ENCODE data around the gene DDX23. TPM values are rescaled to one million over a fixed set of nuclear protein-coding genes. Genes with fewer than 3 reads are reported as not detected.

DDX23 gene
- total and polyA plus RNA-seq, 2 of the 4 experiments (the other 2 are of a cell fraction) = 61.8 to 81.9 TPM

DNA sequence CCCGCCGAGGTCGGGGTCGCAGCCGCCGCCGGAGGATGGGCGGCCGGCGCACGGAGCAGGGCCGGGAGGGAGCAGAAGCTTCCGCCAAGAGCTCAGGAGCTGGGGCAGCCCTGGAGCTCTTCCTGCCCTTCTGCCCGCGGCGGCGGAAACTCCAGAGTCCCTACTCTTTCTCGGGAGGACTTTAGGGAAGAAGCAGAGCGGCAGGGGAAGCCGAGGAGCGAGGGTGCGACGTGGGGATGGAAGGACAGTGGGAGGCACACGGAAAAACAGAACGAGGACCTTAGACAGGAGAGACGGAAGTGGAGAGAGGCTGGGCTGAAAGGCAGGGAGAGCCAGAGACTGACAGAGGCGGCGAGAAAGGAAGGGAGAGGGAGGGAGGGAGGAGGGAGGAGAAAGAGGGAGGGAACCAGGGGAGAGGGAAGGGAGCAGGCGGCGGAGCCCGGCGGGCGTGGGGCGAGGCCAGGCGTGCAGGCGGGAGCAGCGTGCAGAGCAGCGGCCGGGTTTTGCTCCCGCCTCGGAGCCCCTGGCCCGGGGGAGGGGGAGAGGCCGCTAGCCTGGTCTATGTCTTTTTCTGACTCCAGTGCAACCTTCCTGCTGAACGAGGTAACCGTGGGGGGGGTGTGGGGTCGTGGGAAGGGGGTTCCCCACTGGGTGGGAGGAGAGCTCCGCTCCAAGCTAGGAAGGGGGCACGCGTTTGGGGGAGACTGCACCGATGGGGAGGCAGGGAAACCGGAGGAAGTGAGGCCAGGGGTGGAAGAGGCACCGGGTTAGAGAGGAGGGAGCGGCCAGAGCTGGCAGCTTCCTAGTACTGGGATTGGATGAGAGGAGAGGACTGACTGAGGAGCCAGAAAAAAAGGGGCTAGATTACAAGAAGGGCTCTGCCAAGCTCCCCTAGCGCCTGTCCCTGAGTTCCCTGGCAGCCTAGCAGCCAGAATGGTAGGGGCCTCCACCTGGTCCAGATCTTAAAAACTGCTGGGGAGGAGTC lies 36.5 kb downstream of the DDX23 start:
- Histone ChIP-seq H2AK5ac (ENCODE audit: low read depth, low read length) (peak overlapping the region; percentile 99), H3K9ac (ENCODE audit: low read depth, low read length) (peak overlapping the region; percentile 93), H4K5ac (ENCODE audit: low read depth, low read length) (peak overlapping the region; percentile 29), H2AK9ac (replicated peaks; ENCODE audit: low read depth, low read length, poor library complexity) (peak overlapping the region; percentile 94), H2BK20ac (ENCODE audit: low read depth, low read length) (no peak overlapping the region), H3K9me3 (ENCODE audit: control insufficient read depth, insufficient read depth, low read length) (no peaks in the 10 kb centered on the region), H4K91ac (ENCODE audit: insufficient read depth, low read depth, low read length) (peak overlapping the region; percentile 95), H3K23ac (ENCODE audit: low read depth, low read length) (peak overlapping the region; percentile 81), H3K4me2 (ENCODE audit: low read depth, low read length) (peak overlapping the region; percentile 65), H3K9me1 (ENCODE audit: insufficient read depth, low read length) (peaks cover 35% of the 10 kb centered on the region), H3K79me1 (ENCODE audit: low read depth in 1 of 2, low read length in 2 of 2) (peaks cover 43 to 84% of the 10 kb centered on the region in 2 experiments), H3K4me3 (ENCODE audit: insufficient read depth, low read depth, low read length) (peak overlapping the region; percentile 55), H2BK15ac (ENCODE audit: low read depth, low read length) (peak overlapping the region; percentile 16; the same call in 1 of the 3 replicates), H3K4me1 (ENCODE audit: control insufficient read depth, insufficient read depth, low read length) (peaks cover 38% of the 10 kb centered on the region), H2BK120ac (ENCODE audit: low read depth, low read length) (peak overlapping the region; percentile 43), H4K8ac (ENCODE audit: low read depth in 2 of 2, low read length in 2 of 2) (peak overlapping the region; percentile 17 to 98; a peak in 3 of 4 replicates), H4K20me1 (ENCODE audit: insufficient read depth, low read length) (0 out of 2 replicates have a peak, but pooled peaks cover 4% of the 10 kb centered on the region), H2BK5ac (ENCODE audit: low read depth, low read length, poor library complexity, severe bottlenecking) (peak overlapping the region; percentile 95), H3K36me3 (ENCODE audit: control insufficient read depth, insufficient read depth, low read length) (no peaks in the 10 kb centered on the region; the same call in 1 of the 2 replicates), H3K18ac (ENCODE audit: low read depth, low read length) (peak overlapping the region; percentile 56), H3K27ac (ENCODE audit: insufficient read depth, low read length) (peak overlapping the region; percentile 97), H3K4ac (ENCODE audit: low read depth, low read length) (peak overlapping the region; percentile 94), H2AFZ (replicated peaks; ENCODE audit: low read length, poor library complexity) (peak overlapping the region; percentile 96), H3K56ac (ENCODE audit: extremely low read depth, insufficient read depth, low read length) (peak overlapping the region; percentile 95), H3K14ac (replicated peaks; ENCODE audit: low read depth, low read length) (peak overlapping the region; percentile 95), H3K27me3 (ENCODE audit: control insufficient read depth, insufficient read depth, low read length) (no peaks in the 10 kb centered on the region)
- intact Hi-C loops (cut with micrococcal nuclease) = no loop called here
- ChIA-PET CTCF (interaction anchor here (0.5 to 3.1 kb wide), 9 partner anchors 11 to 165 kb away, joined by 3 to 11 read pairs (median 5); no protein-coding TSS in a partner anchor), POLR2A (ENCODE audit: unreplicated experiment) (interaction anchor here (0.7 kb wide), 1 partner anchor 17 kb away, joined by 3 read pairs; no protein-coding TSS in a partner anchor)
- dilution Hi-C loops (cut with HindIII; ENCODE audit: low sequenced_read_pairs, unreplicated experiment) = no loop called here
- ATAC-seq (ENCODE audit: low read depth) = peak; percentile 47
- TF ChIP-seq, protein P1, sequence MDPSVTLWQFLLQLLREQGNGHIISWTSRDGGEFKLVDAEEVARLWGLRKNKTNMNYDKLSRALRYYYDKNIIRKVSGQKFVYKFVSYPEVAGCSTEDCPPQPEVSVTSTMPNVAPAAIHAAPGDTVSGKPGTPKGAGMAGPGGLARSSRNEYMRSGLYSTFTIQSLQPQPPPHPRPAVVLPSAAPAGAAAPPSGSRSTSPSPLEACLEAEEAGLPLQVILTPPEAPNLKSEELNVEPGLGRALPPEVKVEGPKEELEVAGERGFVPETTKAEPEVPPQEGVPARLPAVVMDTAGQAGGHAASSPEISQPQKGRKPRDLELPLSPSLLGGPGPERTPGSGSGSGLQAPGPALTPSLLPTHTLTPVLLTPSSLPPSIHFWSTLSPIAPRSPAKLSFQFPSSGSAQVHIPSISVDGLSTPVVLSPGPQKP (IDR thresholded peaks at IDR 0.05; ENCODE audit: borderline replicate concordance, low read depth, low read length) = no peak
- TF ChIP-seq FOS (IDR thresholded peaks at IDR 0.05; ENCODE audit: low read depth, low read length) (no peak), MXI1 (IDR thresholded peaks at IDR 0.05; ENCODE audit: borderline replicate concordance, low read depth, low read length) (peak; percentile 92; the same call in 1 of the 2 replicates), MAZ (IDR thresholded peaks at IDR 0.05; ENCODE audit: borderline replicate concordance, low read depth, low read length) (peak; percentile 90; the same call in 1 of the 2 replicates), MAFK (IDR thresholded peaks at IDR 0.05; ENCODE audit: low read depth, low read length) (no peak)
- BruUV-seq (replicated peaks) = no TSS peak
- DNase-seq = peak; percentile 78
- 1% methylated on average over 24 of the region's 54 CpGs; no CpG with 5 or more reads in 1 of the 2 experiments for WGBS, 2 experiments (ENCODE audit: extremely low coverage in 2 of 2, insufficient read length in 1 of 2)
- in situ Hi-C loops (cut with MboI; ENCODE audit: low sequenced_read_pairs) = no loop called here
